Testis (tissue), 3 donors: ENCODE measurements around the gene CLNK. TPM values are rescaled to one million over a fixed set of nuclear protein-coding genes. Genes with fewer than 3 reads are reported as not detected.
"Not testable (repeated sequence)": the region's sequence is repeated elsewhere in the genome, so short reads cannot be mapped to it uniquely, and the experiment has no call there.

ENCODE experiments used
- DNase-seq: peaks from one replicate; pipeline ENCODE4 v3.0.0-alpha.2; 2019
- H3K27ac ChIP-seq, 2 donors: fragments of 200-600 bp; sonication (generic); one replicate each; pipeline ENCODE4 v1.5.1; 2019
- H3K27me3 ChIP-seq: fragments of 200-600 bp; sonication (generic); one replicate; pipeline ENCODE4 v1.5.1; 2019
- H3K36me3 ChIP-seq: fragments of 200-600 bp; sonication (generic); one replicate; pipeline ENCODE4 v1.5.1; 2017; ENCODE audit warnings: low read depth; ENCODE audit errors: missing control alignments
- H3K4me1 ChIP-seq: fragments of 200-600 bp; sonication (generic); one replicate; pipeline ENCODE4 v1.5.1; 2019
- H3K4me3 ChIP-seq, 2 donors: fragments of 200-600 bp; sonication (generic); one replicate each; pipeline ENCODE4 v1.5.1; 2017 to 2019
- H3K9me3 ChIP-seq: fragments of 200-600 bp; sonication (generic); one replicate; pipeline ENCODE4 v1.5.1; 2017
- POLR2A ChIP-seq: fragments of 450-650 bp; IDR thresholded peaks from one replicate; pipeline ENCODE4 v1.6.1; 2017; ENCODE audit warnings: antibody characterized with exemption, mild to moderate bottlenecking, moderate library complexity
- WGBS, 2 donors: methylation state at CpG; one replicate each; pipeline ENCODE4 v1.1.5; 2018; 5-methylcytosine and 5-hydroxymethylcytosine counted together
- intact Hi-C: fragments of 100-400 bp; cut with DNase I; formaldehyde crosslinking; loops from one replicate; pipeline ENCODE4 v1.15.1; 2023; ENCODE audit warnings: low total_unique reads
- polyA plus RNA-seq: library from polyadenylated mRNA; stranded (reverse); fragments of 350-450 nt; fragmentation: Illumina TruSeq; extraction: RNeasy Lipid Tissue Mini Kit (QIAGEN cat#74804); gene quantifications from one replicate; pipeline ENCODE4 v1.2.3, GENCODE V29; 2014; ENCODE audit warnings: low read depth, low replicate concordance; ENCODE audit not compliant: insufficient read depth
- total RNA-seq, 2 donors: library from RNA; depleted of rRNA; stranded (reverse); fragments of >200 nt; gene quantifications; one replicate each; pipeline ENCODE4 v1.2.3, GENCODE V29; 2016
- TF ChIP-seq, protein P1 (sequence below), 3 experiments: fragments of 450-650 bp in 2 of 3; fragments of 200-600 bp in 1 of 3; sonication (generic) in 1 of 3; IDR thresholded peaks; one replicate each; pipeline ENCODE4 v1.5.1; 2016 to 2019; ENCODE audit warnings: antibody characterized with exemption in 3 of 3, mild to moderate bottlenecking in 2 of 3, moderate library complexity in 1 of 3

CLNK gene
- total and polyA plus RNA-seq, 3 donors from 2014 or later, result 0.12 to 0.94 TPM; not detected in 1

- Histone ChIP-seq H3K4me3 (no peak overlapping the region), H3K4me1 (no peaks in the 10 kb centered on the region), H3K9me3 (no peaks in the 10 kb centered on the region), H3K36me3 (no peaks in the 10 kb centered on the region), H3K27ac (no peak overlapping the region), H3K27me3 (no peaks in the 10 kb centered on the region)
- whole genome bisulfite sequencing, 2 donors, result 70 to 78% methylated on average over 4 of the region's 4 CpGs
- no peak for TF ChIP-seq POLR2A
- TF ChIP-seq, protein P1, sequence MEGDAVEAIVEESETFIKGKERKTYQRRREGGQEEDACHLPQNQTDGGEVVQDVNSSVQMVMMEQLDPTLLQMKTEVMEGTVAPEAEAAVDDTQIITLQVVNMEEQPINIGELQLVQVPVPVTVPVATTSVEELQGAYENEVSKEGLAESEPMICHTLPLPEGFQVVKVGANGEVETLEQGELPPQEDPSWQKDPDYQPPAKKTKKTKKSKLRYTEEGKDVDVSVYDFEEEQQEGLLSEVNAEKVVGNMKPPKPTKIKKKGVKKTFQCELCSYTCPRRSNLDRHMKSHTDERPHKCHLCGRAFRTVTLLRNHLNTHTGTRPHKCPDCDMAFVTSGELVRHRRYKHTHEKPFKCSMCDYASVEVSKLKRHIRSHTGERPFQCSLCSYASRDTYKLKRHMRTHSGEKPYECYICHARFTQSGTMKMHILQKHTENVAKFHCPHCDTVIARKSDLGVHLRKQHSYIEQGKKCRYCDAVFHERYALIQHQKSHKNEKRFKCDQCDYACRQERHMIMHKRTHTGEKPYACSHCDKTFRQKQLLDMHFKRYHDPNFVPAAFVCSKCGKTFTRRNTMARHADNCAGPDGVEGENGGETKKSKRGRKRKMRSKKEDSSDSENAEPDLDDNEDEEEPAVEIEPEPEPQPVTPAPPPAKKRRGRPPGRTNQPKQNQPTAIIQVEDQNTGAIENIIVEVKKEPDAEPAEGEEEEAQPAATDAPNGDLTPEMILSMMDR (IDR thresholded peaks at IDR 0.05), result no peak
- intact Hi-C loops, result no loop called here
- no peak for DNase-seq
Observed at GRCh38 chr4:10576236-10576635, 108.3 kb downstream of the CLNK start.

GRCh38 chr4:10575414-10575813 lies 109.2 kb downstream of the CLNK start:
- no peak overlapping the region for H3K27ac ChIP-seq
- TF ChIP-seq, protein P1 (IDR thresholded peaks at IDR 0.05), result no peak
- no peak for TF ChIP-seq POLR2A
- intact Hi-C loops, result no loop called here
- no peaks in the 10 kb centered on the region for H3K27me3 ChIP-seq
- H3K4me3 ChIP-seq, result no peak overlapping the region
- no peaks in the 10 kb centered on the region for H3K4me1 ChIP-seq
- no peak for DNase-seq
- 84 to 85% methylated on average over 7 of the region's 7 CpGs for WGBS, 2 donors
- no peaks in the 10 kb centered on the region for H3K9me3 ChIP-seq
- H3K36me3 ChIP-seq, result no peaks in the 10 kb centered on the region

GRCh38 chr4:10574553-10574952 lies 110.0 kb downstream of the CLNK start:
- H3K9me3 ChIP-seq, intact Hi-C loops, H3K4me3 ChIP-seq, H3K4me1 ChIP-seq, H3K27me3 ChIP-seq, H3K27ac ChIP-seq, H3K36me3 ChIP-seq, DNase-seq: not testable (repeated sequence)
- WGBS, 2 donors, result 83 to 88% methylated on average over 8 of the region's 8 CpGs

DNA sequence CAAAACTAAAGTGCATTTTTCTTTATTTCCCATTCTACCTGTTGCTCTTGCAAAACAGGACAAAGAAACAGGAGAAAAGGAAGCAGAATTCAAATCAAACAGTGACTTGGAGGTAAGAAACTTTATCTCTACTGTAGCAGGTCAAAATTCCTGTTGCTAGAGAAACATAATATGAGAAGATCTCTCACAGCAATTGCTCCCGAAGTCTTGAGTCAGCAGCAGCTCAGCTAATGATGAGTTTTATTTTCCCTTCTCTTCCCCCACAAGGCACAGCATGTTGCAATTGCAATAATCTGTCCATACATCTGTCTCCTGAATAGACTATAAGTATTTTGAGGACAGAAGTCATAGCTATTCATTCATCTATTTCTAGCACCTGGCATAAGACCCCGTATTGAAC lies 112.7 kb downstream of the CLNK start:
- Histone ChIP-seq H3K9me3 (no peaks in the 10 kb centered on the region), H3K27me3 (no peaks in the 10 kb centered on the region), H3K4me1 (no peaks in the 10 kb centered on the region), H3K27ac (no peak overlapping the region), H3K36me3 (no peaks in the 10 kb centered on the region), H3K4me3 (no peak overlapping the region)
- 58 to 69% methylated on average over 2 of the region's 2 CpGs for WGBS, 2 donors
- no peak for DNase-seq
- intact Hi-C loops, result no loop called here
- TF ChIP-seq, protein P1 (IDR thresholded peaks at IDR 0.05), result no peak
- TF ChIP-seq POLR2A, result no peak

DNA sequence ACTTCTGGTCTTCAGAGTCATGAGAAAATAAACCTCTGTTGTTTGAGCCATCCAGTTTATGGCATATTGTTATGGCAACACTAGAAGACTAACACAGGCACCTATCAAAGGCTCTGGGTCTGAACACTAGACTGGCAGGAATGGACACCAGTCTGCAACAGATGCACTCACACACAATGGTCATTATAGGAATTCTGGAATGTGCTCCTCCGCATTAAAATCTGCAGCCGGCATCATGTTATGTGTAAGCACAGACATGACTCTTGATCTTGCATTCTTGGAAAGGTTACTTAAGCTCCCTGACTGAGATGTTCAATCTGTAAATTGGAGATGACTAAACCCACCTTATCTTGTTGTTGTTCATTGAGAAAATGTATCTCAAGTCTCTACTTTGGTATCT lies 115.1 kb downstream of the CLNK start:
- H3K27ac ChIP-seq, result no peak overlapping the region
- no peaks in the 10 kb centered on the region for H3K27me3 ChIP-seq
- H3K4me3 ChIP-seq, result no peak overlapping the region
- H3K4me1 ChIP-seq, result no peaks in the 10 kb centered on the region
- WGBS, 2 donors, result 83 to 96% methylated on average over 2 of the region's 2 CpGs
- TF ChIP-seq POLR2A, result no peak
- TF ChIP-seq, protein P1 (IDR thresholded peaks at IDR 0.05), result no peak
- H3K9me3 ChIP-seq, result no peaks in the 10 kb centered on the region
- intact Hi-C loops, result no loop called here
- DNase-seq, result no peak
- H3K36me3 ChIP-seq, result no peaks in the 10 kb centered on the region
